Left lobe of liver (tissue), 2 donors: ENCODE measurements around the gene TUFM. TPM values are rescaled to one million over a fixed set of nuclear protein-coding genes. Genes with fewer than 3 reads are reported as not detected.
A peak's percentile ranks its signal among the peaks of the same experiment; 100 is the strongest.

Source experiments
- ATAC-seq: fragments of 200-7000 bp; cut with Tn5 transposase; one replicate; pipeline ENCODE4 v1.9.1; 2020; ENCODE audit warnings: mild to moderate bottlenecking, moderate library complexity
- DNase-seq: peaks from one replicate; pipeline ENCODE4 v3.0.0-alpha.2; 2020; ENCODE audit warnings: low spot score
- total RNA-seq: library from RNA; stranded (reverse); gene quantifications from one replicate; pipeline ENCODE4 v1.2.1, GENCODE V29; 2021
- donor health status: DM: no; HTN: no; CAD: no; lungs with moderate emphysema.
- donor health status: DM: no; HTN: yes; CAD: no.

TUFM gene
- total RNA-seq, 1 donor from 2014 or later = 177 TPM

- no peak for ATAC-seq
Measured at GRCh38 chr16:28842696-28843095, 3.5 kb downstream of the TUFM start.

GRCh38 chr16:28839899-28840298, 6.2 kb downstream of the TUFM start:
- DNase-seq (no peak), ATAC-seq (no peak)

More at GRCh38 chr16:28842696-28843095, 3.5 kb downstream of the TUFM start:
- DNase-seq = no peak

GRCh38 chr16:28839004-28839639, 7.0 kb downstream of the TUFM start:
- ATAC-seq = no peak

GRCh38 chr16:28838558-28838918, 7.6 kb downstream of the TUFM start:
- ATAC-seq = no peak

More at GRCh38 chr16:28839004-28839639, 7.0 kb downstream of the TUFM start:
- no peak for DNase-seq

GRCh38 chr16:28837672-28838557, 8.2 kb downstream of the TUFM start:
- ATAC-seq = no peak
- no peak for DNase-seq

More at GRCh38 chr16:28838558-28838918, 7.6 kb downstream of the TUFM start:
- no peak for DNase-seq

- DNase-seq (no peak), ATAC-seq (no peak)
Measured at GRCh38 chr16:28836761-28837064, 9.4 kb downstream of the TUFM start.

GRCh38 chr16:28835864-28836760, 10.0 kb downstream of the TUFM start:
- ATAC-seq = peak; percentile 7
- no peak for DNase-seq

GRCh38 chr16:28834873-28835863, 11.0 kb downstream of the TUFM start:
- peak; percentile 13 for ATAC-seq

GRCh38 chr16:28834349-28834748, 11.8 kb downstream of the TUFM start:
- no peak for DNase-seq
- peak; percentile 10 for ATAC-seq

More at GRCh38 chr16:28834873-28835863, 11.0 kb downstream of the TUFM start:
- DNase-seq = no peak

- no peak for ATAC-seq
- no peak for DNase-seq
Measured at GRCh38 chr16:28830531-28830930, 15.6 kb downstream of the TUFM start.

GRCh38 chr16:28829747-28830146, 16.4 kb downstream of the TUFM start:
- ATAC-seq (no peak), DNase-seq (no peak)

- no peak for DNase-seq
- ATAC-seq = no peak
Measured at GRCh38 chr16:28826141-28826540, 20.0 kb downstream of the TUFM start.

- no peak for ATAC-seq
Measured at GRCh38 chr16:28824717-28824973, 21.5 kb downstream of the TUFM start.

GRCh38 chr16:28823873-28824716, 22.1 kb downstream of the TUFM start:
- DNase-seq (peak; percentile 95), ATAC-seq (peak; percentile 85)

More at GRCh38 chr16:28824717-28824973, 21.5 kb downstream of the TUFM start:
- no peak for DNase-seq

- ATAC-seq = peak; percentile 40
Measured at GRCh38 chr16:28823291-28823872, 22.8 kb downstream of the TUFM start.

GRCh38 chr16:28822520-28823290, 23.4 kb downstream of the TUFM start, which contains the start of gene ATXN2L:
ATXN2L (plus strand) TSS chr16:28822999; CDS start chr16:28823260, 261 bp downstream.
- DNase-seq = peak; percentile 93
- ATAC-seq = peak; percentile 79

More at GRCh38 chr16:28823291-28823872, 22.8 kb downstream of the TUFM start:
- DNase-seq = no peak

- DNase-seq (no peak), ATAC-seq (no peak)
Measured at GRCh38 chr16:28821874-28822519, 24.2 kb downstream of the TUFM start.
